PFSK-1 (cell line): ENCODE results near the gene TRERF1.

Experiments used
- FOXP2 ChIP-seq: optimal IDR thresholded peaks from 2 replicates; pipeline ENCODE3; 2011; ENCODE audit warnings: borderline replicate concordance, control low read depth, inconsistent platforms; ENCODE audit not compliant: insufficient read depth; ENCODE audit errors: extremely low read length, extremely low read depth
- POLR2AphosphoS5 ChIP-seq: IDR thresholded peaks from 2 replicates; pipeline ENCODE4 v1.6.1; 2012; ENCODE audit warnings: low read depth, mild to moderate bottlenecking, control low read depth, low read length, moderate library complexity
- REST ChIP-seq, 2 experiments: IDR thresholded peaks; 2 replicates each; pipeline versions ENCODE4 v1.6.1 to v1.8.0; 2011 to 2012; ENCODE audit warnings: low read depth in 2 of 2, low read length in 2 of 2, control low read depth in 1 of 2, inconsistent platforms in 1 of 2, mild to moderate bottlenecking in 1 of 2, moderate library complexity in 1 of 2; ENCODE audit not compliant: insufficient read depth in 1 of 2
- SIN3A ChIP-seq: IDR thresholded peaks from 2 replicates; pipeline ENCODE4 v1.6.1; 2012; ENCODE audit warnings: mild to moderate bottlenecking, low read length, moderate library complexity, borderline replicate concordance; ENCODE audit not compliant: insufficient read depth
- TAF1 ChIP-seq: IDR thresholded peaks from 2 replicates; pipeline ENCODE4 v1.6.1; 2012; ENCODE audit warnings: low read length, control low read depth, borderline replicate concordance; ENCODE audit not compliant: insufficient read depth

Gene TRERF1

GRCh38 chr6:42304053-42304712, 147.5 kb downstream of the TRERF1 start:
- TF ChIP-seq TAF1 (no peak), SIN3A (no peak), FOXP2 (no peak), POLR2AphosphoS5 (no peak), REST (IDR thresholded peaks at IDR 0.05; ENCODE audit: insufficient read depth in 1 of 2, low read depth in 2 of 2, low read length in 2 of 2) (no peak)

- TF ChIP-seq FOXP2 = no peak
- no peak for TF ChIP-seq SIN3A
- no peak for TF ChIP-seq POLR2AphosphoS5
- TF ChIP-seq TAF1 = no peak
- TF ChIP-seq REST (IDR thresholded peaks at IDR 0.05; ENCODE audit: insufficient read depth in 1 of 2, low read depth in 2 of 2, low read length in 2 of 2) = no peak
Observed at GRCh38 chr6:42302411-42302810, 149.3 kb downstream of the TRERF1 start.

- no peak for TF ChIP-seq POLR2AphosphoS5
- no peak for TF ChIP-seq TAF1
- TF ChIP-seq SIN3A = no peak
- no peak for TF ChIP-seq FOXP2
- no peak for TF ChIP-seq REST (IDR thresholded peaks at IDR 0.05; ENCODE audit: insufficient read depth in 1 of 2, low read depth in 2 of 2, low read length in 2 of 2)
Observed at GRCh38 chr6:42301986-42302385, 149.7 kb downstream of the TRERF1 start.

GRCh38 chr6:42300701-42301100, 151.0 kb downstream of the TRERF1 start:
- TF ChIP-seq TAF1 (no peak), SIN3A (no peak), FOXP2 (no peak), REST (IDR thresholded peaks at IDR 0.05; ENCODE audit: insufficient read depth in 1 of 2, low read depth in 2 of 2, low read length in 2 of 2) (no peak), POLR2AphosphoS5 (no peak)
